GM21723 (cell line): Measurements from ENCODE around the gene CLEC14A.

Experiments used
- ATAC-seq: cut with Tn5 transposase; IDR thresholded peaks from one replicate; pipeline ENCODE4 v1.9.1; 2021; ENCODE audit warnings: mild to moderate bottlenecking, moderate library complexity; ENCODE audit not compliant: unreplicated experiment

Gene CLEC14A

DNA sequence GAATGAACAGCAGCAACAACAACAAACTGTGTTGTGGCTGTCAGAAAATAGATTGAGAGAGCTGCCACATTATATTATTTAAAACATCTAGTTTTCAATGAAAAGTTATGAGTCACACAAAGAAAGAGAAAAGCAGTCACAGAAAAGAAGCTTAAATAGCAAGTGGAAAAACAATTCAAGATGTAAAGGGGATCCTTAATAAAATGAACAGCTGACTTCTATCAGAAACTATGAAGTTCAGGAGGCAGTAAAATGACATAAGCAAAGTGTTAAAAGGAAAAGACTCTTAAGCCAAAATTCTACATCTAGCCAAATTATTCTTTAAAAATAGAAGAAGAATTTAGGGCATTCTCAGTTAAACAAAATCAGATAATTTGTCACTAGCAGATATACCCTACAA, 5.6 kb downstream of the CLEC14A start:
- no peak for ATAC-seq

DNA sequence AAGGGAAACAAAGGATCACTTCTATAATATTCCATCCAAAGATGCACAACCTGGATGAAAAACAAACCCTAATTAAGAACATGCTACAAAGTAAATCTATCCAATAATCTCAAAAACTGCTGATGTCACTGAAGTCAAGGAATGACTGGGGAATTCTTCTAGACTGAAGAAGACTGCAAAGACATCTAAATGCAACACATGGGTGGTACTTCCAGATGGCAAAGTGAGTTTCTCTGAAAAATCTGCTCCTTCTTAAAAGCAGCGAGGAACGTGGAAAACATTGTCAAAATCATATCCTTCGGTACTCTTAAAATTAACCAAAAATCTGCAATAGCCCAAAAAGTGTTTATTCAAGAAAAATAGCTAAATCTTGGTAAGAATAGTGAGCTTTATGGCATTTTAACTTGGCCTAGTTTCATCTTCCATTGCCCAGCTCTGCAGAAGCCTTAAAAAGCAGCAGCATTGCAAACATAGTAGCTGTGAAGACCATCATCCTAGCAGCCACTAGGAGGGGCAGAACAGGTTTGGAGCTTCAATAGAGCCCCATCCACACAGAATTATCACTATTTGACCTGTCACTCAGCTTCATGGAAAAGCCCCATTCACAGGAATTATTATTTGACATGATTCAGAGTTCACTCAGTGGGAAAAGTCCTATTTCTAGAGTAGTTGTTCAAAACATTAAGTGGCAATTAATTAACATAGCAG, 7.4 kb downstream of the CLEC14A start:
- no peak for ATAC-seq

DNA sequence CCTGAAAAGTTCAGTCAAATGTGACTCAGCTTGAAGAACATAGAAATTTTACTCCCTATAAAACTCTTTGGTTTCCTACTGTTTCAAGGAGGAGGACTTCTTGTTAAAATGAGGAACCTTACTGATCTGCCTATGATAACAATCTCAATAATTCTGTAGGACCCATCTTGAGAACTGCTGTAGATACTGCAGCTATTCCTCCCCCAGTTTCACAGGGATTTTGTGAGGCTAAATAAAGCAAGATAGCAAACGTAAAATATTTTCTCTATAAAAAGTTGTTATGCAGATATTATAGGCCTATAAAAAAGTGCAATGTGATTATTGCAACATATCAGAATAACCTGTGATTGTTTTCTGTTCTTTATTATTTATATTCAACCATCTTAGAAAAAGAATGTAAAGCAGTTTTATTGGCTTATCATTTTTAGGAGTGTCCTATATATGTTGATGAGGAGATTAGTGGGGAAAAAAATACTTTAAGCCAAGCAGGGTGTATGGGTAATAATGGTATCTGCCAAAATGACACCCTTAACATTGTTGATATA, 12.1 kb downstream of the CLEC14A start:
- ATAC-seq, result no peak

DNA sequence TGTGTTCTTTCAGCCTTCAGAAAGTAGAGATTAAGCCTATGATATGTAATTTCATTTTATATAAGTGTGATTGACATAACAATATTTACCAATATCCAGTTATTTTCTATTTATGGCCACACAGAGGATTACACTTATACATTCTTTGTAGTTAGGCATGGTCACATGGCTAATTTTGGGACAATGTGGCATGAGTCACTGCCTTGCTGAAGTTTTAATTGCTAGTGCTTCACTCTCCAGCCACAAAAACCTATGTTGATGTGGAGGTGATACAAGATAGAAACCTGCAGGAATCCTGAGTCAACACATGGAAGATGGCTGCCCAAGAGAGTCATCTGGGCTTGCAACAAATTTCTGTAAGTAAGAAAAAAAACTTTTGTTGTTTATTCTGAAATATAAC, 17.0 kb downstream of the CLEC14A start:
- no peak for ATAC-seq

DNA sequence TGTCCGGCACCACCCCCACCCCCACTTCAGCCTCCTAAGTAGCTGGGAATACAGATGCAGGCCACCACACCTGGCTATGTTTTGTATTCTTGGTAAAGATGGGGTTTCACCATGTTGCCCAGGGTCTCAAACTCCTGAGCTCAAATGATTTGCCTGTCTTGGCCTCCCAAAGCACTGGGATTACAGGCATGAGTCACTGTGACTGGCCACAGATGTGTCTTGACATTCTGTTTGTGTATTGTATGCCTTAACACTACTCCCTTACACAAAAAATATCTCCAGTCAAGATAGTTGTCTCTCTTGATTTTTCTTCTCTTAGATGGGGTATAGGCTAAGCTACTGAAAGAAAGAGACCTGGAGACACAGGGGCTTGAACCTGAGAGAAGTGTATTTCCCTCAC, 17.6 kb downstream of the CLEC14A start:
- ATAC-seq, result no peak

DNA sequence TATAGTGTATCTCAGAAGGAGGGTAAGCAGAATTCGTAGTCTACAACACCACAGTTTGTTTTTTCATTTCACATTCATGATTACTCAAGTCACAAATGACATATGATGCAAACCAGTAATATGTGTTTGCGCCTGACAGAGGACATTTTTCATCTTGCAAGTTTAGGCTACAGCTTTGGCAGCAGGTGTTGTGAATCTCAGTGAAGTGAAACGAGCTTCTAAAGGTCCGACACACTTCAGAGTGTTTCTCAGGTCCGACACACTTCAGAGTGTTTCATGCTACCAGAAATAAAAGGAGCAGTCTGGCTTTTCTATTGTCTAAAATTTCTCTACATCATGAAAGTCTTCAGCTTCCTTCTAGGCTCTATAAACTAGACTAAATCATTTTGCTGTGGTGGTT, 22.7 kb downstream of the CLEC14A start:
- no peak for ATAC-seq

DNA sequence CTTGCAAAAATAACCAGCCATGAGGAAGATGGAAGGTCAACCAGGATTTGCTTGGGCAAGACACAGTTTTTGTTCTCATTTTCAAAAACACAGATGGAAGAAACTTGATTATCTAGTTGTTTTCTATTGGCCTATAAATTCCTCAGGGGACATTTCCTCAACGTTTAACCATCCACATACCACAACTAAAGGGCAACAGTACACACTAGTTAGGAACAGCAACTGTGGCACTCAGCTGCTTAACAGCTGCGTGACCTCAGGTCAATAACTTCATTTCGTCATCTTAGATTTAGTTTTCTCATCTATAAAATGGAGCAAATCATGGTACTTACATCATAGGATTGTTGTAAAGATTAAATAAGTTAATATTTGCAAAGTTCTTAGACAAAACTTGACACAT, 29.5 kb downstream of the CLEC14A start:
- no peak for ATAC-seq

DNA sequence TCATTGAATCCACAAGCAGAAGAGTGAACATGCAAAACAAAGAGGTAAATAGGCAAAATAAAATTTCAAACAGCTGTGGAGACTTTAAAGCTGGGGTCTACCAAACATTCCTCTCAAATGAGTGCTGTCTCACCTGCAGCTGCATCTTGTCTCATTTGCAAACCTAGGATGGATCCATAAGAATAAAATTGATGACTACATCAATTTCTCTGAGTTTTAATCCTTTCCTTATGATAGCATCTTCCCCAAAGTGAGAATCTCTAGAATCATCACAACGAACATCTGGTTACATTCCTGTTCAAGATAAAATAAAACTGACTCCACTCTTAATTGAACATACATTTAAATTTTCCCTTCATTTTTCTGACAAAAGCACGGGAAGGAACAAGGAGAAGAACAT, 29.9 kb downstream of the CLEC14A start:
- no peak for ATAC-seq

DNA sequence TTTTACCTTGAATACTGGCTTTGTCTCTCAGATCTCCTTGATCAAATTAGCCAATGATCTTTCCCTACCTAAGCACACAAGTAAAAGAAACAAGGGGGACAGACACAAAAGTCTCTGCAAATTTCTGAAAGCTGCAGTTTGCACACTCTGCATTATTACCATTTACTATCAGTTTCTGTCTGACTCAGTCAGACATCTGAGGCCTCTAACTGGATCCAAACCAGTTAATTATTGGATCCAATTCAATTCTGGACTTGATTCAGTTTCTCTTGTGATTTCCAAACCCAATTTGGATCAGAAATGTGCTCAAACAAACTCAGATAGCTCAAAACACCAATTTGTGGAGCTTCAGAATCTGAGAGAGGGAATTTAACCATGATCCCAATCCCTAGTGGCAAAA, 31.6 kb downstream of the CLEC14A start:
- ATAC-seq, result no peak

DNA sequence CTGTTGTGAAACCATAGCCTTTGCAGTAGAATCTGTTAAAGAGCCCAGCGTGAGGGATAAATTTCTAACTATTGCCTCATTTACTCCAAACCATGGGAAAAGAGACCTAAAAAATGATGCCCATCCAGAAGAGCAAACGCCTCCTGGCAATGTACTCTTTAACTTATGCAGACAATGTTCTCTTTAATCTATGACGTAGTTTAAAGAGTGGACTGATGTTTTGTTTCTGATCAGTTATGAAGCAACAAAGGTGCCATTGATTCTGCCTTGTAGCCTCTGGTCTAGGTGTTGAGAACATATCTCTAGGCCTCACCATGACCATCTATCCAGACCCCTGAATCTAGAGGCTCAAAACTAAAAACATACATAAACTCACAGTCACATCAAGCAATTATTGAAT, 34.8 kb downstream of the CLEC14A start:
- ATAC-seq, result no peak

DNA sequence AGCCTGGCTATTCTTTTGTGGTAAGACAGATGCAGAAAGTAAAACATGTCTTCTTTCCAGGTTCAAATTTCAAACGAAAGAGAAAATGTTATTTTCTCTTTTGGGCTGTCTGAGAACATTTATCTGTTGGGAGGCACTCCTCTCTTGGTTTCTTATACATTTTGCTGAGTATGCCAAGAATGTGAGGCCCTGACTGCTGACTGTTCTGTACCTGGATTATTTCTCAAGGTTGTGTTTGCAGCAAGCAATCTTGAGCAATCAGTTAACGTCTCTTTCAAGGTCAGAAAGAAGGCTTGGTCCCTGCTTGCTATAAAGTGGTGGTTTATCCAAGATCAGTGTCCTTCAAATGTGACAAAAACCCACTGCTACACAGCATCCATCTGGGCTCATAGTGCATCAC, 38.3 kb downstream of the CLEC14A start:
- no peak for ATAC-seq

DNA sequence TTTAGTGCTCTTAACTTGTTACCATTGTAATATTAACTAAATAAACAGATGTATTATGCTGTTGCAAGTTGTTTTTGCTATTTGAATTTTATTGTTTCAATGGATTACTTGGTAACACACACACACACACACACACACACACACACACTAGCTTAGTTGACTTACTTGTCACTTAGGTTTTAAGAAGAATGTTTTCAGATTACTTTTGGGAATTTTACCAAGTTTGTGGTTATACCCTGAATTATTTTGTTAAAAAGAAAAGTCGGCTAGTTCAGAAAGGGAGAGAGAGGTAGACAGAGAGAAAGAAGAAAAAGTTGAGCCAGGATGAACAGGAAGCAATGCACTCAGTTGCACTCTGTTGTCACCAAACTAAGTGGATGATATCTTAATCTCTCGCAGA, 42.9 kb downstream of the CLEC14A start:
- ATAC-seq, result no peak

DNA sequence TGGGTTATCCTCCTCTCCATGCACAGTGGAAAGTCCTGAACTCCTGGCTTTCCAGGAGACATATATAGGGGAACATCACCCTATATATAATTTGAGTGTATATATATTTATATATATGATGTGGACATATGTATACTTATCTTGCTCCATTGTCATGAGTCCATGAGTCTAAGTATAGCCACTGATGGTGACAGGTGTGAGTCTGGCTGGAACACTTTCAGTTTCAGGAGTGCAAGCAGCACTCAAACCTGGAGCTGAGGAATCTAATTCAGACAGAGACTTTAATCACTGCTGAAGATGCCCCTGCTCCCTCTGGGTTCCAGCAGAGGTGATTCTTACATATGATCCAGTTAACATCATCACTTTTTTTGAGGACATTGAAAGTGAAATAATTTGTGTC, 43.8 kb downstream of the CLEC14A start:
- ATAC-seq, result no peak

DNA sequence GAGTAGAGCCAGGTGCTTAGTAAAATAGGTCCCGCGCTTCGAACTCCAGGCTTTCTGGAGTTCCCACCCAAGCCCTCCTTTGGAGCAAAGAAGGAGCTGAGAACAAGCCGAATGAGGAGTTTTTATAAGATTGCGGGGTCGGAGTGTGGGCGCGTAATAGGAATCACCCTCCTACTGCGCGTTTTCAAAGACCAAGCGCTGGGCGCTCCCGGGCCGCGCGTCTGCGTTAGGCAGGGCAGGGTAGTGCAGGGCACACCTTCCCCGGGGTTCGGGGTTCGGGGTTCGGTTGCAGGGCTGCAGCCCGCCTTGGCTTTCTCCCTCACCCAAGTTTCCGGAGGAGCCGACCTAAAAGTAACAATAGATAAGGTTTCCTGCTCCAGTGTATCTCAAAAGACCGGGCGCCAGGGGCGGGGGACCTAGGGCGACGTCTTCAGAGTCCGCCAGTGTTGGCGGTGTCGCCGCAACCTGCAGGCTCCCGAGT, 44.6 kb downstream of the CLEC14A start:
- ATAC-seq, result no peak

DNA sequence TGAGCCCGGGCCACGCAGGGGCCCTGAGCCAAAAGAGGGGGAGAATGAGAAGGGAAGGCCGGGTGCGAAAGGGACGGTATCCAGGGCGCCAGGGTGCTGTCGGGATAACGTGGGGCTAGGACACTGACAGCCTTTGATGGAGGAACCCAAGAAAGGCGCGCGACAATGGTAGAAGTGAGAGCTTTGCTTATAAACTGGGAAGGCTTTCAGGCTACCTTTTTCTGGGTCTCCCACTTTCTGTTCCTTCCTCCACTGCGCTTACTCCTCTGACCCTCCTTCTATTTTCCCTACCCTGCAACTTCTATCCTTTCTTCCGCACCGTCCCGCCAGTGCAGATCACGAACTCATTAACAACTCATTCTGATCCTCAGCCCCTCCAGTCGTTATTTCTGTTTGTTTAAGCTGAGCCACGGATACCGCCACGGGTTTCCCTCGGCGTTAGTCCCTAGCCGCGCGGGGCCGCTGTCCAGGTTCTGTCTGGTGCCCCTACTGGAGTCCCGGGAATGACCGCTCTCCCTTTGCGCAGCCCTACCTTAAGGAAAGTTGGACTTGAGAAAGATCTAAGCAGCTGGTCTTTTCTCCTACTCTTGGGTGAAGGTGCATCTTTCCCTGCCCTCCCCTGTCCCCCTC, 45.2 kb downstream of the CLEC14A start:
- ATAC-seq, result no peak

DNA sequence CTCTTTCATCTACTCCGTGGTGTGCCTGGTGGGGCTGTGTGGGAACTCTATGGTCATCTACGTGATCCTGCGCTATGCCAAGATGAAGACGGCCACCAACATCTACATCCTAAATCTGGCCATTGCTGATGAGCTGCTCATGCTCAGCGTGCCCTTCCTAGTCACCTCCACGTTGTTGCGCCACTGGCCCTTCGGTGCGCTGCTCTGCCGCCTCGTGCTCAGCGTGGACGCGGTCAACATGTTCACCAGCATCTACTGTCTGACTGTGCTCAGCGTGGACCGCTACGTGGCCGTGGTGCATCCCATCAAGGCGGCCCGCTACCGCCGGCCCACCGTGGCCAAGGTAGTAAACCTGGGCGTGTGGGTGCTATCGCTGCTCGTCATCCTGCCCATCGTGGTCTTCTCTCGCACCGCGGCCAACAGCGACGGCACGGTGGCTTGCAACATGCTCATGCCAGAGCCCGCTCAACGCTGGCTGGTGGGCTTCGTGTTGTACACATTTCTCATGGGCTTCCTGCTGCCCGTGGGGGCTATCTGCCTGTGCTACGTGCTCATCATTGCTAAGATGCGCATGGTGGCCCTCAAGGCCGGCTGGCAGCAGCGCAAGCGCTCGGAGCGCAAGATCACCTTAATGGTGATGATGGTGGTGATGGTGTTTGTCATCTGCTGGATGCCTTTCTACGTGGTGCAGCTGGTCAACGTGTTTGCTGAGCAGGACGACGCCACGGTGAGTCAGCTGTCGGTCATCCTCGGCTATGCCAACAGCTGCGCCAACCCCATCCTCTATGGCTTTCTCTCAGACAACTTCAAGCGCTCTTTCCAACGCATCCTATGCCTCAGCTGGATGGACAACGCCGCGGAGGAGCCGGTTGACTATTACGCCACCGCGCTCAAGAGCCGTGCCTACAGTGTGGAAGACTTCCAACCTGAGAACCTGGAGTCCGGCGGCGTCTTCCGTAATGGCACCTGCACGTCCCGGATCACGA, 46.0 kb downstream of the CLEC14A start:
- no peak for ATAC-seq

DNA sequence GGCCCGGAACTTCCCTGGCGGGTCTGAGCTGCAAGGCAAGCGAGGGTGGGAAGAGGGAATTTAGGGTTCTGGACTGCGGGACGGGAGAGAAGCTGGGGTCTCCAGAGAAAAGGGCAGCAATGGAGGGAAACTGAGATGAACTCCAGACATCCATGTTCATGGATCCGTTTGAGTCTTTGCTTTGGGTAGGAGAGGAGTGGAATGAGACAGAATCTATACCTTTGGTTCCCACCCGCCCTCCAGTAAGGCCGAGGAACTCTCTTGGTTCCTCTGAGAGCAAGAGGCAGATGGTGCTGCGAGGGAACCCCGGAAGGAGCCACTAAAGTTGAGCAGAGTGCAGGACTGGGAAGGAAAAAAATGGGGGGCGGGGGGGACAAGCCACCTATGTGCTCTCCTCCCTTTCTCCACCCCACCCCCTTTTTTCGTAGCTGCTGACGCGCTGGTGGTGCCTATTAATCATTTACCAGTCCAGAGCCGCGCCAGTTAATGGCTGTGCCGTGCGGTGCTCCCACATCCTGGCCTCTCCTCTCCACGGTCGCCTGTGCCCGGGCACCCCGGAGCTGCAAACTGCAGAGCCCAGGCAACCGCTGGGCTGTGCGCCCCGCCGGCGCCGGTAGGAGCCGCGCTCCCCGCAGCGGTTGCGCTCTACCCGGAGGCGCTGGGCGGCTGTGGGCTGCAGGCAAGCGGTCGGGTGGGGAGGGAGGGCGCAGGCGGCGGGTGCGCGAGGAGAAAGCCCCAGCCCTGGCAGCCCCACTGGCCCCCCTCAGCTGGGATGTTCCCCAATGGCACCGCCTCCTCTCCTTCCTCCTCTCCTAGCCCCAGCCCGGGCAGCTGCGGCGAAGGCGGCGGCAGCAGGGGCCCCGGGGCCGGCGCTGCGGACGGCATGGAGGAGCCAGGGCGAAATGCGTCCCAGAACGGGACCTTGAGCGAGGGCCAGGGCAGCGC, 47.0 kb downstream of the CLEC14A start:
- ATAC-seq, result no peak

DNA sequence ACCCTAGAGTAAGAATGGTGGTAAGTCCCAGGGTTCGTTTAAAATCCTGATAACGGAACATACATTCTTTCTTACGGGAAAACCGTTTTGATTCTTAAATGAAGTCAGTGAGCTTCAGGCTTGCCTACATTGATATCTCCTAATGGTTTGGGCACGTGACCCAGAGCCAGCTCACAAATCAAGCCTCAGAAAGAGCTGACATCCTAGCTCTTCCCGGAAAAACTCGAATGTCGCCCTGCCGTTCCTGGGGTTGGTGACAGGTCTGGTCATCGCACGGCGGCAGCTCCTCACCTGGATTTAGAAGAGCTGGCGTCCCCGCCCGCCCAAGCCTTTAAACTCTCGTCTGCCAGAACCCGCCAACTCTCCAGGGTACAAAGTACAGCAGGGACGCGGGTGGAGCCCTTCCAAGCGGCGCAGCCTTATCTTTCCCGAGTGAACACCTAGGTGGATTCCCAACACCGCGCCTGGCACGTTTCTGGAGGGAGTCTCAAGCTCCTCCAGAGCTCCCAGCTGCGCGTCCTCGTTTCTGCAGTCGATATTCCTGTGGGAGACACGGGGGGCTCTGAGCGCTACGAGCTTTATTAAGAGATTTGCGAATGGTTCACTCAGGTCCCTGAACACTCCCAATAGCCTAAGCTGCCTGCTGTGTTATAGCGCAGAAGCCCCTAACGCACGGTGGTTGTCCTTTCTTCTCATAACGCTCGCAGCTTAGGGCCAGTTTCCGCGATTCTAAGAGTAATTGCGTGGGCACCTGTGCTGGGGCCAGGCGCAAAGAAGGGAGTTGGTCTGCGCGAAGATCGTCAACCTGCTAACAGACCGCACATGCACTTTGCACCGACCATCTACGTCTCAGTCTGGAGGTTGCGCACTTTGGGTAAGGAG, 47.9 kb downstream of the CLEC14A start, which contains the start of gene SSTR1:
TSS of gene SSTR1 (plus strand) at position 169 of the 882 bp plus-strand sequence. CDS start 1,486 bp downstream, outside the sequence.
- ATAC-seq, result no peak

DNA sequence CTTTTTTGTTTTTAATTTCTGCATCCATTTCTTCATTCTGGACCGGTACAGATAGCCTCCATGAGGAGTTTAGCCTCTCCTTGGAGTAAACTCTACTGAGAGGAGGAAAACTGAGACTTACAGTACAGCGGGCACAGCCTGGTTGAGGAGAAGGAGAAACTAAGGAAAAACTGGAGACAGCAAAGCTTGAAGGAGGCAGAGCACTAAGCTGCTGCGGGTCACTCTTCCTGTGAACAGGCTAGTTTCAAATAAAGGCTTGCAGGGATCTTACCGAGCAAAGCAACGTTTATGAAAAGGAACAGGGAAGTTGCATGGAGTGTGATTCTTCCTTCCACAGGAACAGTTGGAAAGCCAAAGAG, 48.5 kb downstream of the CLEC14A start:
- no peak for ATAC-seq
